Tibial nerve (tissue), 4 donors: ENCODE data around the gene ATP1A2.

Experiments used
- CTCF ChIP-seq, 5 experiments: fragments of 200-600 bp in 3 of 5; fragments of 450-650 bp in 2 of 5; sonication (generic) in 3 of 5; IDR thresholded peaks; one replicate each; pipeline ENCODE4 v1.5.1; 2016 to 2019; ENCODE audit warnings: antibody characterized with exemption in 5 of 5, mild to moderate bottlenecking in 3 of 5, moderate library complexity in 2 of 5
- EP300 ChIP-seq, 2 donors: sonication (generic); formaldehyde crosslinking; IDR thresholded peaks; one replicate each; pipeline ENCODE4 v1.6.1; 2017; ENCODE audit warnings: antibody characterized with exemption in 2 of 2, mild to moderate bottlenecking in 1 of 2

DNA sequence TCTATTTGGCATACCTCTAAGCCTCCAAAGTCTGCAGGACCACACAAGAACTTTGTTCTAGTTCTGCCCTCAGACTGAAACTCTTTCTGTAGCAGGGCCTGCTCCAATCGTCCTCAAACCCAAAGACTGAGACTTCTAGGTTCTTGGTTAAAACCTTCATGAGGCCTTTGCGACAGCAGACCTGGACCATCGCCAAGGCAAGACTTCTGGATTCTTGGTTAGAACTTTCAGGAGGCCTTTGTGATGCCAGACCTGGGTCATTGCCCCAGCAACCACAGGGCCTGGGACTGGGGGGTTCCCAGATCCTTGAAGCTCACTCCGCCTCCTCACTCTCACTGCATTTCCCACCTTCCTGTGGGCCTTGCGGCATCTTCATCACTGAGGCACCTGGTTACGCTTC is 35.7 kb downstream of the ATP1A2 start, which contains the start of gene ATP1A4:
- TF ChIP-seq EP300 (IDR thresholded peaks at IDR 0.05) (no peak), CTCF (IDR thresholded peaks at IDR 0.05) (no peak)
